ENCODE data around the gene SEZ6.

Gene SEZ6

GRCh38 chr17:29007860-29008455 lies 2.1 kb upstream of the SEZ6 start:
- TF ChIP-seq YY1 (IDR thresholded peaks at IDR 0.05; ENCODE audit: low read depth): no peak

GRCh38 chr17:29007456-29007855 lies 1.6 kb upstream of the SEZ6 start:
- no peak for TF ChIP-seq TCF12 (IDR thresholded peaks at IDR 0.05; ENCODE audit: low read depth)
- TF ChIP-seq FOXM1 (IDR thresholded peaks at IDR 0.05; ENCODE audit: borderline replicate concordance, low read depth): no peak
- TF ChIP-seq YY1 (IDR thresholded peaks at IDR 0.05; ENCODE audit: low read depth): no peak
- no peak for TF ChIP-seq RAD21 (IDR thresholded peaks at IDR 0.05; ENCODE audit: low read depth)
- no peak for TF ChIP-seq CEBPB (IDR thresholded peaks at IDR 0.05)
- no peak for TF ChIP-seq NFIC (IDR thresholded peaks at IDR 0.05)
- TF ChIP-seq CREB1 (IDR thresholded peaks at IDR 0.05; ENCODE audit: low read depth): no peak
- no peak for TF ChIP-seq EP300 (IDR thresholded peaks at IDR 0.05; ENCODE audit: borderline replicate concordance)
- TF ChIP-seq TAF1 (IDR thresholded peaks at IDR 0.05; ENCODE audit: low read depth): no peak

GRCh38 chr17:29004081-29004692 lies 1.6 kb downstream of the SEZ6 start:
- TF ChIP-seq TAF1 (IDR thresholded peaks at IDR 0.05; ENCODE audit: low read depth): no peak
- peak; percentile 91 for TF ChIP-seq REST (IDR thresholded peaks at IDR 0.05; ENCODE audit: low read depth)

GRCh38 chr17:29003289-29003688 lies 2.5 kb downstream of the SEZ6 start:
- no peak for TF ChIP-seq REST (IDR thresholded peaks at IDR 0.05; ENCODE audit: low read depth)
- TF ChIP-seq ZBTB7A (IDR thresholded peaks at IDR 0.05; ENCODE audit: low read depth): no peak
- no peak for TF ChIP-seq TEAD4 (IDR thresholded peaks at IDR 0.05)
- no peak for TF ChIP-seq FOXM1 (IDR thresholded peaks at IDR 0.05; ENCODE audit: borderline replicate concordance, low read depth)
- TF ChIP-seq RAD21 (IDR thresholded peaks at IDR 0.05; ENCODE audit: low read depth): no peak
- TF ChIP-seq CEBPB (IDR thresholded peaks at IDR 0.05): no peak
- TF ChIP-seq YY1 (IDR thresholded peaks at IDR 0.05; ENCODE audit: low read depth): no peak

GRCh38 chr17:29002811-29003210 lies 3.0 kb downstream of the SEZ6 start:
- no peak for TF ChIP-seq EGR1 (IDR thresholded peaks at IDR 0.05)
- TF ChIP-seq TAF1 (IDR thresholded peaks at IDR 0.05; ENCODE audit: low read depth): no peak
- no peak for TF ChIP-seq YY1 (IDR thresholded peaks at IDR 0.05; ENCODE audit: low read depth)
- no peak for TF ChIP-seq CEBPB (IDR thresholded peaks at IDR 0.05)
- TF ChIP-seq ZBTB7A (IDR thresholded peaks at IDR 0.05; ENCODE audit: low read depth): no peak
- no peak for TF ChIP-seq MAX (IDR thresholded peaks at IDR 0.05)
- no peak for TF ChIP-seq TEAD4 (IDR thresholded peaks at IDR 0.05)
- TF ChIP-seq NFIC (IDR thresholded peaks at IDR 0.05): no peak
- TF ChIP-seq FOXM1 (IDR thresholded peaks at IDR 0.05; ENCODE audit: borderline replicate concordance, low read depth): no peak
- TF ChIP-seq RAD21 (IDR thresholded peaks at IDR 0.05; ENCODE audit: low read depth): no peak
- no peak for TF ChIP-seq TCF12 (IDR thresholded peaks at IDR 0.05; ENCODE audit: low read depth)
- TF ChIP-seq REST (IDR thresholded peaks at IDR 0.05; ENCODE audit: low read depth): no peak
- no peak for TF ChIP-seq USF1 (IDR thresholded peaks at IDR 0.05)
- no peak for TF ChIP-seq CREB1 (IDR thresholded peaks at IDR 0.05; ENCODE audit: low read depth)
- no peak for TF ChIP-seq EP300 (IDR thresholded peaks at IDR 0.05; ENCODE audit: borderline replicate concordance)
